Activated T-cell treated with anti-CD3 and anti-CD28 coated beads, Interleukin-2, amount 50 U/mL, for 24 hours (primary cell): ENCODE data around the gene PCK1.

Experiments used
- DNase-seq: peaks from one replicate; pipeline ENCODE4 v3.0.0-alpha.2; 2020
- H3K27ac Mint-ChIP-seq: 2 replicates; pipeline ENCODE4 v1.8.0; 2020; ENCODE audit warnings: mild to moderate bottlenecking, mixed read lengths
- H3K27me3 Mint-ChIP-seq: 2 replicates; pipeline ENCODE4 v1.8.0; 2020; ENCODE audit warnings: mixed read lengths
- H3K36me3 Mint-ChIP-seq: 2 replicates; pipeline ENCODE4 v1.8.0; 2020; ENCODE audit warnings: low read depth, mixed read lengths
- H3K4me1 Mint-ChIP-seq: 2 replicates; pipeline ENCODE4 v1.8.0; 2020; ENCODE audit warnings: low read depth, mixed read lengths
- H3K4me3 Mint-ChIP-seq: 2 replicates; pipeline ENCODE4 v1.8.0; 2020; ENCODE audit warnings: mild to moderate bottlenecking, moderate library complexity, mixed read lengths
- H3K9me3 Mint-ChIP-seq: 2 replicates; pipeline ENCODE4 v1.8.0; 2020; ENCODE audit warnings: mixed read lengths

PCK1 gene

GRCh38 chr20:57545927-57546662 lies 14.8 kb upstream of the PCK1 start:
- Mint-ChIP-seq H3K36me3 (no peaks in the 10 kb centered on the region), H3K4me1 (peaks cover 12% of the 10 kb centered on the region), H3K27ac (no peak overlapping the region), H3K9me3 (no peaks in the 10 kb centered on the region), H3K4me3 (no peak overlapping the region), H3K27me3 (peaks cover 32% of the 10 kb centered on the region)
- DNase-seq: no peak

DNA sequence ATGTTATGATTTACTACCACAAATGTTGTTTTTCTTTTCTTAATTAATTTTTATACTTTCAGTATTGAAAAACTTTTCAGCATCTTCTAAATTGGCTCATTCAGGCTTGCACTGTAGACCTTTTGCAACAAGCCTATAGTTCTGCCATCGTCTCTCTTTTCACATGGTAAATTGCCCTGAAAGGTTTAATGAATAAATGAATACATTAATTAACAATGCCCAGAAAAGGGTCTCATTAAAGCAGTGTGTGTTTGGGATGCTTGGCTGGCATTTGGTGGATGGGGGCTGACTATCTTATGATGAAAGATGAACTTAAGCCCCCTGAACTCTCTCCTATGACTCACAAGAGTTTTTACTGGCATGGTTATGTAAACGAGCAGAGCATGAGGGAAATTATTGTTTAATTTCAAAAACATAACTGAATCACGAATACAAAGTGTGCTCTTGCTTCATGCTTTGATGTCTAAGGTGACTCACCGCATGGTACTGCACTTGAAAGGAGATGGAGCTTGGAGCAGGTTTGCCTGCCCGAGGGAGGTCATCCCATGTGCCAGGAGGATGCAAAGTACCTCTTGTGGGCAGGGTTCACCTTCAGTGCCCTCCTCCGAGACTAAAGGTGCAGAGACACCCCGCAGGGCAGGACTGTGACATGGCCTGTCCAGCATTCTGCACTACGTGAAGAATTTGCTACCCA lies 13.8 kb upstream of the PCK1 start:
- Mint-ChIP-seq H3K4me1 (peaks cover 12% of the 10 kb centered on the region), H3K27ac (no peak overlapping the region), H3K4me3 (no peak overlapping the region), H3K9me3 (no peaks in the 10 kb centered on the region), H3K36me3 (no peaks in the 10 kb centered on the region), H3K27me3 (peaks cover 35% of the 10 kb centered on the region)
- no peak for DNase-seq

GRCh38 chr20:57548177-57549058 lies 12.5 kb upstream of the PCK1 start:
- no peak for DNase-seq
- no peaks in the 10 kb centered on the region for H3K9me3 Mint-ChIP-seq

DNA sequence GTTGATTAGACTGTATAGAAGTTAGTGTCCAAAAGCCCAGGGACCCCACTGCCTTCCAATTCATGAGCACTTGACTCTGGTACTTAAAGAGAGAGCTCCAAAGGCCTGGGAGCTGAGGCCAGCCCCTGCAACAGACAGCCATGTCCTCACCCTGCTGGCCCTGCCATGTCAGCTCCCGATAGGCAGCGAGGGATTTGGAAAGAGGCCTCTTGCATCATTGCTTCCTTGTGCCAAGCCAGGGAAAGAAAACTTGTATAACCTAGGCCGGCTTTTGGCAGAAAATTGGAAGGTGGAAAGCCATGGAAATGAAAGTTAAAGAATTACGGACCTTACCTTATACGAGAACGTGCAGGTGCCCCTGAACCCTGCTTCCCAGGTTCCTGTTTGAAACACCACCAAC lies 8.4 kb upstream of the PCK1 start:
- Mint-ChIP-seq H3K4me1 (no peaks in the 10 kb centered on the region), H3K27ac (no peak overlapping the region), H3K27me3 (peaks cover 37% of the 10 kb centered on the region), H3K4me3 (no peak overlapping the region), H3K36me3 (no peaks in the 10 kb centered on the region), H3K9me3 (no peaks in the 10 kb centered on the region)
- DNase-seq: no peak

More at GRCh38 chr20:57548177-57549058, 12.5 kb upstream of the PCK1 start:
- peaks cover 30% of the 10 kb centered on the region for H3K27me3 Mint-ChIP-seq
- peaks cover 12% of the 10 kb centered on the region for H3K4me1 Mint-ChIP-seq
- H3K4me3 Mint-ChIP-seq: no peak overlapping the region
- H3K36me3 Mint-ChIP-seq: no peaks in the 10 kb centered on the region
- no peak overlapping the region for H3K27ac Mint-ChIP-seq

GRCh38 chr20:57553376-57554018 lies 7.4 kb upstream of the PCK1 start:
- no peaks in the 10 kb centered on the region for H3K4me1 Mint-ChIP-seq
- H3K27me3 Mint-ChIP-seq: peaks cover 42% of the 10 kb centered on the region
- no peaks in the 10 kb centered on the region for H3K9me3 Mint-ChIP-seq
- no peak for DNase-seq
- no peak overlapping the region for H3K27ac Mint-ChIP-seq
- H3K36me3 Mint-ChIP-seq: no peaks in the 10 kb centered on the region
- H3K4me3 Mint-ChIP-seq: no peak overlapping the region

DNA sequence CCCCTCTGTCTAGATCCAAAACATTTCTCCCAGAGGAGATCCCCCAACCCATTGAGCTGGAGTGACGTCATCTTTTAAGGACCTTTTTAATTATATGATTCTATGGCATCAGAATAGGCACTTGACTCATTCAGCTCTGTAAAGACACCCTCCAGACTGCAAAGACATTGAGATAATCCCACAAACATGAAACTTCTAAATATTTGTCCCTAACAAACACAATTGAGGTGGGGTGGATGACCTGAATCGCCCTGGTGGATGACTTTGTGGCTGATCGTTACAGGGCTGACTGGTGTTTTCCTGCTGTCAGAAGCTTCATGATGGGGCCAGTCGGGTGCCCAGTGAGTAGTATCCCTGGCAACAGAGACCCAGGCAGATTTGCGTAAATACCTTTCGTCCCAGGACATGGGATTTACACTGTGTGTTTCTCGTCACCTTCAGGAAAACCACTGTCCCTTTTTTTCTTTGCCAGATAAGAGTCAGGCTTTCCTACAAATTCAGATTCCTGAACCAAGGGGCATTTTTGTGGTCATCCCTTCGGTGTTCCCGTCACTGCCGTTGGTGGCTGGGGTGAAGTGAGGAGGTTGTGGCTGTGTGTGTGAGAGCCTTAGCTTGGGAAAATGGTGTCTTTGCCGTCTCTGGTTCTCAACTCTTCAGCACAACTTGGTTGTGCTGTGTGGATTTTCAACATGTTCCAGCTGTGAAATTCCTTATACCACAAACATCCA lies 5.3 kb upstream of the PCK1 start:
- H3K4me3 Mint-ChIP-seq: no peak overlapping the region
- H3K27ac Mint-ChIP-seq: no peak overlapping the region
- no peaks in the 10 kb centered on the region for H3K36me3 Mint-ChIP-seq
- peaks cover 42% of the 10 kb centered on the region for H3K27me3 Mint-ChIP-seq
- H3K4me1 Mint-ChIP-seq: no peaks in the 10 kb centered on the region
- no peak for DNase-seq
- no peaks in the 10 kb centered on the region for H3K9me3 Mint-ChIP-seq

- H3K27ac Mint-ChIP-seq: no peak overlapping the region
- no peaks in the 10 kb centered on the region for H3K4me1 Mint-ChIP-seq
- peaks cover 42% of the 10 kb centered on the region for H3K27me3 Mint-ChIP-seq
Measured at GRCh38 chr20:57556980-57557274, 4.0 kb upstream of the PCK1 start.

DNA sequence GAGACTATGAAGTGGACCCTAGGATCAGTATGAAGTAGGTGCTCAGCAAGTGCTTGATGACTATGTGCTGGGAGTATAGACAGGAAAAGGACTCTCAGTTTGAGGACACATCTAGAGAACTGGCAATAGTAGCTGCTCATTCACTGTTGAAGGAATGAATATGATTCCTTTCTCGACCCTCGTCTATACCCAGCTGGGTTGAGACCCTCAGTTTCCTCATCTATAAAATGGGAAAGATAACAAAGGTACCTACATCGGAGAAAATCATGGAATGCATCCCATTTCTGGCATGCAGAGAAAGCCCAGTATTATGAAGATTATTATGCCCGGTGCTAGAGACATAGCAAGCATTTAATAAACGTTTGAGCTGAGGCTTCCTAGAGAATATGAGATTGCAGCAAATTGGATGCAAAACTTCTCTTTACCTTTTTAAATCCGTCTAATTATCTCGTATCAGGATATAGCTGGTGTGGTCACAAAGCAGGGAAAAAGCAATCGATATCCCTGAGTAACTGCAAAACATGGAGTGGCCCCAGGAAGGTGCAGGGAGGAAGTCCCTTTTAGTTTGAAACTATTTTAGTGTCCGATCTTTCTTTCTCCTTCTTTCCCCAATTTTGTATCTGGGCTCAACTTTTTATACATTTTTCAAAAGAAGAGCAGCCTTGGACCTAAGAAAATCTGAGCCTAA lies 2.8 kb upstream of the PCK1 start:
- H3K4me3 Mint-ChIP-seq: no peak overlapping the region
- H3K9me3 Mint-ChIP-seq: no peaks in the 10 kb centered on the region
- H3K4me1 Mint-ChIP-seq: no peaks in the 10 kb centered on the region
- H3K36me3 Mint-ChIP-seq: no peaks in the 10 kb centered on the region
- H3K27ac Mint-ChIP-seq: no peak overlapping the region
- DNase-seq: no peak
- H3K27me3 Mint-ChIP-seq: peaks cover 42% of the 10 kb centered on the region

More at GRCh38 chr20:57556980-57557274, 4.0 kb upstream of the PCK1 start:
- no peak for DNase-seq
- no peaks in the 10 kb centered on the region for H3K36me3 Mint-ChIP-seq
- H3K9me3 Mint-ChIP-seq: no peaks in the 10 kb centered on the region
- no peak overlapping the region for H3K4me3 Mint-ChIP-seq

- H3K9me3 Mint-ChIP-seq: no peaks in the 10 kb centered on the region
- no peak for DNase-seq
- H3K27me3 Mint-ChIP-seq: peaks cover 42% of the 10 kb centered on the region
- no peaks in the 10 kb centered on the region for H3K4me1 Mint-ChIP-seq
- no peak overlapping the region for H3K27ac Mint-ChIP-seq
- H3K36me3 Mint-ChIP-seq: no peaks in the 10 kb centered on the region
- no peak overlapping the region for H3K4me3 Mint-ChIP-seq
Measured at GRCh38 chr20:57558614-57559288, 2.2 kb upstream of the PCK1 start.

DNA sequence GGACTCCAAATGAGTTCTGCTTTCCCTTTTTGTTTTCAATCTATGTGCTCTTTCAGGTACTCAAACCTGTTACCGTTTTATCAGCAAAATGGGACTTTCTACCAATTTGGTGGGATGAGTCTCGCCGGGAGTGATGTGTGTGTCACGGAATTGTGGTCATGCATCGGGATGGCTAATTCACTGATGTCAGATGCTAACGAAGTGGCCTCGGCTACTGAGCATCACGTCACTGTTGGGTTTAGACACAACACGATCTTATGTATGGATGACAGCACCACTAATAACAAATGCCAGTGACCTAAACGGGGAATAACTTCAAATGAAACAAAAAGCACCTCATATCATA lies 1.6 kb upstream of the PCK1 start:
- Mint-ChIP-seq H3K9me3 (no peaks in the 10 kb centered on the region), H3K27me3 (peaks cover 42% of the 10 kb centered on the region), H3K4me3 (no peak overlapping the region), H3K4me1 (no peaks in the 10 kb centered on the region), H3K36me3 (no peaks in the 10 kb centered on the region), H3K27ac (no peak overlapping the region)
- no peak for DNase-seq

- Mint-ChIP-seq H3K27ac (no peak overlapping the region), H3K4me1 (no peaks in the 10 kb centered on the region), H3K9me3 (no peaks in the 10 kb centered on the region), H3K36me3 (no peaks in the 10 kb centered on the region), H3K4me3 (no peak overlapping the region), H3K27me3 (peaks cover 42% of the 10 kb centered on the region)
- DNase-seq: no peak
Measured at GRCh38 chr20:57559658-57560553, 1.0 kb upstream of the PCK1 start.

DNA sequence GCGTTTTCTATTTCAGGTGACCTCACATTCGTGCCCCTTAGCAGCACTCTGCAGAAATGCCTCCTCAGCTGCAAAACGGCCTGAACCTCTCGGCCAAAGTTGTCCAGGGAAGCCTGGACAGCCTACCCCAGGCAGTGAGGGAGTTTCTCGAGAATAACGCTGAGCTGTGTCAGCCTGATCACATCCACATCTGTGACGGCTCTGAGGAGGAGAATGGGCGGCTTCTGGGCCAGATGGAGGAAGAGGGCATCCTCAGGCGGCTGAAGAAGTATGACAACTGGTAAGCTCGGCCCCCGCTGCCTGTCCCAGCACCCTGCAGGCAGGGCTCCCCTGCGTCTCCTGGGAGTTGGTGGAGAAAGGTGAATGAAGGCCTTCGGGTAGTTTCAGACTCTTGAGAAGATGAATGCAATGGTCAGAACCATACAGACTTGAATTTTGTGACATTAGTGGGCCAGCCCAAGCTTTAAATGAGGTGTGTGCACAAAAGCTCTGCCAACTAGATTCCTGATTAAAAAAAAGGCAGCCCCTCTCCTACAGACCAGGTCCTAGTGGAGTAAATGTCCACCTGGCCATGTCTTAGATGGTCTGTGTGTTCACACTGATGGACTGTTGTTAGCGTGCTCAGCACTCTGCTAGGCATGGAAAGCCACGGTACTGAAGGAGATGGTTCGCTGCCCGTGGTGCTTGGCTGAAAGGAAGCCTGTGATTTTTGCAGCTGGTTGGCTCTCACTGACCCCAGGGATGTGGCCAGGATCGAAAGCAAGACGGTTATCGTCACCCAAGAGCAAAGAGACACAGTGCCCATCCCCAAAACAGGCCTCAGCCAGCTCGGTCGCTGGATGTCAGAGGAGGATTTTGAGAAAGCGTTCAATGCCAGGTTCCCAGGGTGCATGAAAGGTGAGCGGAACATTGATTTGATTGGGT lies 708 bp downstream of the PCK1 start:
- no peak overlapping the region for H3K27ac Mint-ChIP-seq
- peaks cover 31% of the 10 kb centered on the region for H3K27me3 Mint-ChIP-seq
- H3K9me3 Mint-ChIP-seq: no peaks in the 10 kb centered on the region
- DNase-seq: no peak
- no peaks in the 10 kb centered on the region for H3K4me1 Mint-ChIP-seq
- H3K4me3 Mint-ChIP-seq: no peak overlapping the region
- no peaks in the 10 kb centered on the region for H3K36me3 Mint-ChIP-seq
